ENCODE measurements around the gene TACR1. TPM values are rescaled to one million over a fixed set of nuclear protein-coding genes. Genes with fewer than 3 reads are reported as not detected.

Gene TACR1
- polyA plus RNA-seq, 1 of the 3 experiments (the other 2 are of a cell fraction) = under 0.01 TPM

- Histone ChIP-seq H2AFZ (ENCODE audit: low read depth) (peak overlapping the region; percentile 60; the same call in 1 of the 2 replicates), H3F3A (replicated peaks; ENCODE audit: insufficient read depth) (no peaks in the 10 kb centered on the region), H4K20me1 (ENCODE audit: insufficient read depth) (no peaks in the 10 kb centered on the region), H3K9me3 (no peaks in the 10 kb centered on the region), H3K4me3 (ENCODE audit: low read depth in 2 of 2, low read length in 1 of 2) (no peak overlapping the region), H3K79me2 (ENCODE audit: insufficient read depth) (no peaks in the 10 kb centered on the region), H3K4me2 (no peak overlapping the region), H3K9ac (no peak overlapping the region), H3K27me3 (ENCODE audit: insufficient read depth) (no peaks in the 10 kb centered on the region), H3K9me2 (no peaks in the 10 kb centered on the region), H3K27ac (ENCODE audit: low read depth in 2 of 2, low read length in 1 of 2) (no peak overlapping the region), H3K36me3 (replicated peaks in 1 of 2; ENCODE audit: control insufficient read depth in 1 of 2, insufficient read depth in 2 of 2, low read length in 1 of 2) (no peaks in the 10 kb centered on the region), H3K4me1 (ENCODE audit: control insufficient read depth in 1 of 2, insufficient read depth in 2 of 2, low read depth in 1 of 2, low read length in 1 of 2) (no peaks in the 10 kb centered on the region)
- ChIA-PET POLR2A (no interaction called here), CTCF (no interaction called here)
- TF ChIP-seq TAF1 (IDR thresholded peaks at IDR 0.05; ENCODE audit: borderline replicate concordance, low read depth, low read length) = no peak
- TF ChIP-seq, protein P1, sequence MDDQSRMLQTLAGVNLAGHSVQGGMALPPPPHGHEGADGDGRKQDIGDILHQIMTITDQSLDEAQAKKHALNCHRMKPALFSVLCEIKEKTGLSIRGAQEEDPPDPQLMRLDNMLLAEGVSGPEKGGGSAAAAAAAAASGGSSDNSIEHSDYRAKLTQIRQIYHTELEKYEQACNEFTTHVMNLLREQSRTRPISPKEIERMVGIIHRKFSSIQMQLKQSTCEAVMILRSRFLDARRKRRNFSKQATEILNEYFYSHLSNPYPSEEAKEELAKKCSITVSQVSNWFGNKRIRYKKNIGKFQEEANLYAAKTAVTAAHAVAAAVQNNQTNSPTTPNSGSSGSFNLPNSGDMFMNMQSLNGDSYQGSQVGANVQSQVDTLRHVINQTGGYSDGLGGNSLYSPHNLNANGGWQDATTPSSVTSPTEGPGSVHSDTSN (IDR thresholded peaks at IDR 0.05) = no peak
- TF ChIP-seq FOXM1 (IDR thresholded peaks at IDR 0.05; ENCODE audit: low read depth) = no peak
- TF ChIP-seq JUND (IDR thresholded peaks at IDR 0.05) = no peak
- TF ChIP-seq GABPA (IDR thresholded peaks at IDR 0.05; ENCODE audit: low read depth) = no peak
- no peak for TF ChIP-seq POLR2AphosphoS5 (IDR thresholded peaks at IDR 0.05; ENCODE audit: low read depth, low read length)
- no peak for TF ChIP-seq EZH2phosphoT487 (IDR thresholded peaks at IDR 0.05; ENCODE audit: borderline replicate concordance, low read depth)
- no peak for TF ChIP-seq FOXJ3 (CRISPR knock-in tag; IDR thresholded peaks at IDR 0.05)
- TF ChIP-seq, protein P2, sequence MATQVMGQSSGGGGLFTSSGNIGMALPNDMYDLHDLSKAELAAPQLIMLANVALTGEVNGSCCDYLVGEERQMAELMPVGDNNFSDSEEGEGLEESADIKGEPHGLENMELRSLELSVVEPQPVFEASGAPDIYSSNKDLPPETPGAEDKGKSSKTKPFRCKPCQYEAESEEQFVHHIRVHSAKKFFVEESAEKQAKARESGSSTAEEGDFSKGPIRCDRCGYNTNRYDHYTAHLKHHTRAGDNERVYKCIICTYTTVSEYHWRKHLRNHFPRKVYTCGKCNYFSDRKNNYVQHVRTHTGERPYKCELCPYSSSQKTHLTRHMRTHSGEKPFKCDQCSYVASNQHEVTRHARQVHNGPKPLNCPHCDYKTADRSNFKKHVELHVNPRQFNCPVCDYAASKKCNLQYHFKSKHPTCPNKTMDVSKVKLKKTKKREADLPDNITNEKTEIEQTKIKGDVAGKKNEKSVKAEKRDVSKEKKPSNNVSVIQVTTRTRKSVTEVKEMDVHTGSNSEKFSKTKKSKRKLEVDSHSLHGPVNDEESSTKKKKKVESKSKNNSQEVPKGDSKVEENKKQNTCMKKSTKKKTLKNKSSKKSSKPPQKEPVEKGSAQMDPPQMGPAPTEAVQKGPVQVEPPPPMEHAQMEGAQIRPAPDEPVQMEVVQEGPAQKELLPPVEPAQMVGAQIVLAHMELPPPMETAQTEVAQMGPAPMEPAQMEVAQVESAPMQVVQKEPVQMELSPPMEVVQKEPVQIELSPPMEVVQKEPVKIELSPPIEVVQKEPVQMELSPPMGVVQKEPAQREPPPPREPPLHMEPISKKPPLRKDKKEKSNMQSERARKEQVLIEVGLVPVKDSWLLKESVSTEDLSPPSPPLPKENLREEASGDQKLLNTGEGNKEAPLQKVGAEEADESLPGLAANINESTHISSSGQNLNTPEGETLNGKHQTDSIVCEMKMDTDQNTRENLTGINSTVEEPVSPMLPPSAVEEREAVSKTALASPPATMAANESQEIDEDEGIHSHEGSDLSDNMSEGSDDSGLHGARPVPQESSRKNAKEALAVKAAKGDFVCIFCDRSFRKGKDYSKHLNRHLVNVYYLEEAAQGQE (IDR thresholded peaks at IDR 0.05; ENCODE audit: low read depth, low read length) = no peak
- TF ChIP-seq TCF12 (IDR thresholded peaks at IDR 0.05) = no peak
- no peak for TF ChIP-seq MEF2A (IDR thresholded peaks at IDR 0.05; ENCODE audit: borderline replicate concordance, low read depth)
- TF ChIP-seq CTCF (IDR thresholded peaks at IDR 0.05) = no peak
- TF ChIP-seq SIN3A (IDR thresholded peaks at IDR 0.05; ENCODE audit: borderline replicate concordance, low read depth, low read length) = no peak
- no peak for TF ChIP-seq RFX5 (IDR thresholded peaks at IDR 0.05; ENCODE audit: low read length)
- TF ChIP-seq EP300 (IDR thresholded peaks at IDR 0.05; ENCODE audit: borderline replicate concordance in 1 of 2, low read depth in 1 of 2, low read length in 1 of 2) = no peak
- WGBS (ENCODE audit: low lambda C conversion rate) = 84% methylated on average over 5 of the region's 5 CpGs
- no peak for DNase-seq
These were observed 167.2 kb downstream of the TACR1 start for GRCh38 chr2:75031906-75032803.
